Stimulated activated naive CD8-positive, alpha-beta T cell treated with anti-CD3 and anti-CD28 coated beads, Interleukin-15, amount 100 ng/mL, for 72 hours (primary cell): ENCODE results near the gene ESPN.
A peak's percentile ranks its signal among the peaks of the same experiment; 100 is the strongest.

ENCODE experiments used
- ATAC-seq: fragments of 150-1000 bp; cut with Tn5 transposase; 2 replicates; pipeline ENCODE4 v1.10.0; 2021; ENCODE audit warnings: mild to moderate bottlenecking, moderate library complexity
- DNase-seq, 2 donors: peaks; one replicate each; pipeline ENCODE4 v3.0.0; 2021 to 2022
- H3K27ac Mint-ChIP-seq, 2 donors: one replicate each; pipeline ENCODE4 v1.8.0; 2022; ENCODE audit warnings: mild to moderate bottlenecking in 2 of 2, mixed read lengths in 2 of 2, moderate library complexity in 2 of 2
- H3K27me3 Mint-ChIP-seq: one replicate; pipeline ENCODE4 v1.8.0; 2022; ENCODE audit warnings: mixed read lengths
- H3K4me1 Mint-ChIP-seq: one replicate; pipeline ENCODE4 v1.8.0; 2022; ENCODE audit warnings: mild to moderate bottlenecking, mixed read lengths
- H3K4me3 Mint-ChIP-seq, 2 donors: one replicate each; pipeline ENCODE4 v1.8.0; 2022; ENCODE audit warnings: mild to moderate bottlenecking in 2 of 2, mixed read lengths in 2 of 2, moderate library complexity in 1 of 2
- H3K9me3 Mint-ChIP-seq, 2 donors: one replicate each; pipeline ENCODE4 v1.8.0; 2022; ENCODE audit warnings: mixed read lengths in 2 of 2

The ESPN gene

DNA sequence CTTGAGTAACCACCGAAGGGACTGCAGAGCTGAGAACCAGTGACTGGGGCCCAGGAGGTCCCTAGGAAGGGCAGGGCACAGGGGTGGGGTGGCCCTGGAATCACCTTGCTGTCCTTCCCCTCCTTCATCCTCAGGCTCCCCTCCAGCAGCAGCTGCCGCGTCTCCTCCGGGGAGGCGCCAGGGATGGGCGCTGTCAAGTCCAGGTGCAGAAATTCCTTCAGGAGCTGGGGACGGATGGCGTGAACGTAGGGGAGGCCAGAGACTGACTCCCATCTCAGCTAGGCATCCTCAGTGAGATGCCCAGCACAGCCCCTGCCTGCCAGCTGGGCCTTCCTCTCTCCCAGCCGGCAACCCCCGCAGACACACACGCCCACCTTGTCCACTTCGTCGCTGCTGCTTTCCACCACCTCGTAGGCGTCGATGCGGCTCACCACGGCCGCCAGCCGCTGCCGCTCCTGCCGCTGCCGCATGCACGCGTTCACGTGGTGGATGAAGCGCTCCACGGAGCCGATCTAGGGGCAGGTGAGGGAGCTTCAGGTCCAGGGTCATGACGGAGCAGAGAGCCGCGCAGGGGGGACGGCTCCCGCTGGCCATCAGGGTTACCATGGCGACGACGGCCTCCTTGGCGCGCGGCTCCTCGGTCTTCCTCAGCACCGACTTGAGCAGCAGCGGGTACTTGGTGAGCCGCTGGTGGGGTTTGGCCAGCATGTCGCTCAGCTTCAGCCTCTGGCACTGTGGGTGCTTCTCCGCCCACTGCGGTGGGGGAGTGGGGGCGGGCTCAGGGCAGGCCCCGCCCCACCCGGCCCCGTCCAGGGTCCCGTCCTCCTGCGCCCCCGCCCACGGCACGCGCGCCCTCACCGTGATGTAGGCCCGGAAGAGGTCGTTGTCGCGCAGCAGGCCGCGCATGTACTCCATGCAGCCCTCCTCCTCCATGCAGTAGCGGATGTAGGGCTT, 45.8 kb downstream of the ESPN start:
- H3K4me1 Mint-ChIP-seq, result peaks cover 32% of the 10 kb centered on the region
- ATAC-seq, result no peak
- H3K27me3 Mint-ChIP-seq, result peaks cover 4% of the 10 kb centered on the region
- H3K4me3 Mint-ChIP-seq, result no peak overlapping the region
- no peaks in the 10 kb centered on the region for H3K9me3 Mint-ChIP-seq
- H3K27ac Mint-ChIP-seq, result no peak overlapping the region
- DNase-seq, result no peak

- no peak for DNase-seq
- Mint-ChIP-seq H3K4me3 (no peak overlapping the region), H3K27me3 (peaks cover 7% of the 10 kb centered on the region), H3K4me1 (peaks cover 34% of the 10 kb centered on the region), H3K9me3 (no peaks in the 10 kb centered on the region), H3K27ac (no peak overlapping the region)
- ATAC-seq, result no peak
Measured at GRCh38 chr1:6471086-6471969, 46.8 kb downstream of the ESPN start.

- Mint-ChIP-seq H3K9me3 (no peaks in the 10 kb centered on the region), H3K27me3 (peaks cover 7% of the 10 kb centered on the region), H3K27ac (no peak overlapping the region), H3K4me3 (no peak overlapping the region), H3K4me1 (peaks cover 28% of the 10 kb centered on the region)
- ATAC-seq (no peak), DNase-seq (no peak)
Measured at GRCh38 chr1:6471970-6472368, 47.4 kb downstream of the ESPN start.

DNA sequence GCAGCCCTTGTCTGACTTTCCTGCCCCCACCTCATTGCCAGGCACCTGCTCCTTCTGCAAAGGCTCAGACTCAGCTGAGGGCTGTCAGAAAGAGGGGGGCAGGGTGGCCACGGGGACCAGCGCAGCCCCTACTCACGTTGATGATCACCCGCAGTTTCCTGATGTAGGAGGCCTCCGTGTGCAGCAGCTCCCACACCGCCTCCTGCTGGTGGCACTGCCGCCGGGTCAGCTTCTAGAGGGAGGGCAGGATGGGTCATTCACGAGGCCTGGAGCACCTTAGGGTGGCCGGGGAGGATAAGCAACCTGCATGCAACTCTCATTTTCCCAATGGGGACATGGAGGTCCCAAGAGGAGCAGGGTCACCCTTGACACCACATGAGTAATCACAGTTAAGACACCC, 47.8 kb downstream of the ESPN start:
- Mint-ChIP-seq H3K4me1 (peaks cover 24% of the 10 kb centered on the region), H3K9me3 (no peaks in the 10 kb centered on the region), H3K27ac (no peak overlapping the region), H3K4me3 (no peak overlapping the region), H3K27me3 (peaks cover 7% of the 10 kb centered on the region)
- DNase-seq (no peak), ATAC-seq (no peak)

- Mint-ChIP-seq H3K27ac (no peak overlapping the region), H3K4me1 (peaks cover 20% of the 10 kb centered on the region), H3K27me3 (peaks cover 7% of the 10 kb centered on the region), H3K9me3 (no peaks in the 10 kb centered on the region), H3K4me3 (no peak overlapping the region)
- DNase-seq, result no peak
- peak; percentile 4 for ATAC-seq
Measured at GRCh38 chr1:6473156-6473555, 48.6 kb downstream of the ESPN start.

DNA sequence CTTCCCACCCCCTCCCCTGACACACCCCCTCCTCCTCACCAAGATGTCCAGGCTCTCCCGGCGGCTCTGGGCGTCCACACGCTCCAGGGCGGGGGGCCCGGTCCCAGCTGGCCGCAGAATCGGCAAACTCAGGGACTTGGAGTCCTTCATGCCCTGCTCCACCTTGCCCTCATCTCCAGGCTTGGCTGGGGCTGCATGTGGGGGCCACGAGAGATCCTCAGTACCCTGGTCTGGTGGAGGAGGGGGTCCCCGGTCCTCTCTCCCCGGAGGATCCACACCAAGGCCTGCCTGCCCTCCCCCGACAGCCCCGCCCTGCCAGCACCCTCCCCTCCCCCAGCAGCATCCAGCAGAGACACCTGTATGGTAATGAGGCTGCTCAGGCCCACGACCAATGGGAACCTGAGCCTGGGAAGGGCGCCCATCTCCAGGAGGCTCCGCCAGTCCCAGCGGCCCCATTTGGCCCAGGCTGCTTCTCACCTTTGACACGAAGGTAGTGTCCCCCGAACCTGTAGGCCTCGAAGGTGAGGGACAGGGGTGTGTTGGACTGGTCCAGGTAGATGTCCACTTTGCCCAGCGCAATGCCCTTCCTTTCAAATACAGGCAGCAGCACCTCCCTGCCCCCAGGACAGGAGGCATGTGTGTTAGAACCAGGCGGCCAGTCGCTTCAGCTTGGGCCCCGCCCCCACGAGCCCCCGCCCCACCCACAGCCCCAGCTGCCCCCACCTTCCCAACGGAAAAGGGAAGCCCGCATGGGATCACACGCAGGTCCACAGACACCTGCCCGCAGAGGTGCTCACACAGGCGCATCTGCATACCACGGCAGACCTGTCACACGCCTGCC, 49.6 kb downstream of the ESPN start:
- Mint-ChIP-seq H3K4me1 (peaks cover 20% of the 10 kb centered on the region), H3K27me3 (peaks cover 7% of the 10 kb centered on the region), H3K27ac (no peak overlapping the region), H3K4me3 (no peak overlapping the region), H3K9me3 (no peaks in the 10 kb centered on the region)
- no peak for ATAC-seq
- no peak for DNase-seq

DNA sequence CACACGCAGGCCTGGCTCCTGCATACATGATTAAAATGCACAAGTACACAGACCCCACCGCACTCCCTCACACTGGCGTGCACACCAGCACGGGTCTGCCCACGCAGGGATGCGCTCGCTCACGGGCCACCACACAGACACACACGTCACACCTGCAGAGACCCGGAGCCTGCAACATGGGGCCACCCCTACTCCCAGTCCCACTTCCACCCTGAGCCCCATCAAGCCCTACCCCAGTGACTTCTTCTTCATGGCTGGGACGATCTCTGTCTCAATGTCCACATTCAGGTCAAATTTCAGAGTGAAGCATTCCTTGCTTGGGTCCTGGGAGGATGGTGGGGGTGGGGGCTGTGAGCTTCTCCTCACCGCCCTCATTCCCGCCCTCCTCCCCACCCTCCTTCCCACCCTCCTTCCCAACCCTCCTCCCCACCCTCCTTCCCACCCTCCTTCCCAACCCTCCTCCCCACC, 50.3 kb downstream of the ESPN start:
- Mint-ChIP-seq H3K9me3 (no peaks in the 10 kb centered on the region), H3K4me1 (peaks cover 20% of the 10 kb centered on the region), H3K27me3 (peaks cover 7% of the 10 kb centered on the region), H3K27ac (no peak overlapping the region), H3K4me3 (no peak overlapping the region)
- ATAC-seq (peak; percentile 22), DNase-seq (no peak)

GRCh38 chr1:6475381-6476133, 51.0 kb downstream of the ESPN start:
- no peaks in the 10 kb centered on the region for H3K9me3 Mint-ChIP-seq
- ATAC-seq (peak; percentile 77), DNase-seq (peak; percentile 73 to 74)
- peaks cover 7% of the 10 kb centered on the region for H3K27me3 Mint-ChIP-seq
- H3K27ac Mint-ChIP-seq, result peak overlapping the region; percentile 52 to 76
- peaks cover 20% of the 10 kb centered on the region for H3K4me1 Mint-ChIP-seq
- no peak overlapping the region for H3K4me3 Mint-ChIP-seq

GRCh38 chr1:6476483-6476882, 51.9 kb downstream of the ESPN start:
- Mint-ChIP-seq H3K27me3 (peaks cover 7% of the 10 kb centered on the region), H3K4me1 (peaks cover 20% of the 10 kb centered on the region), H3K4me3 (no peak overlapping the region), H3K9me3 (no peaks in the 10 kb centered on the region), H3K27ac (no peak overlapping the region)
- DNase-seq (no peak), ATAC-seq (no peak)

GRCh38 chr1:6477039-6477820, 52.7 kb downstream of the ESPN start:
- Mint-ChIP-seq H3K9me3 (no peaks in the 10 kb centered on the region), H3K4me1 (peaks cover 13% of the 10 kb centered on the region), H3K4me3 (no peak overlapping the region), H3K27me3 (peaks cover 7% of the 10 kb centered on the region), H3K27ac (no peak overlapping the region)
- DNase-seq (no peak), ATAC-seq (no peak)

DNA sequence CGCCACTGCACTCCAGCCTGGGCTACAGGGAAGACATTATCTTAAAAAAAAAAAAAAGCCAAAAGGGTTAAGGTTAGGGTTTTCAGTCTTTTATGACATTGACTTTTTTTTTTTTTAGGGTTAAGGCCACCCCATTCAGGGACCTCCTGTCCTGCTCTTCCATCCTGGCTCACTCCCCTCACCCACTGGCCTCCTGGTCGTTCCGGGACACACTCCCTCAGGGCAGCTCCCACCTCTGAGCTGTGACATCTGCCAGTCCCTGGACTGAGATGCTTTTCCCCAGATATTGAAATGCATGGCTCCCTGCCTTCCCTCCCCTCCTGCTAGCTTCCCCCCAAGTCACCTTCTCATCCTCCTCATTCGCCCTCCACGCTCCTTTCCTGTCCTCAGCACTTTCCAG, 57.2 kb downstream of the ESPN start:
- no peak for ATAC-seq
- DNase-seq, result no peak
- peaks cover 40% of the 10 kb centered on the region for H3K27me3 Mint-ChIP-seq
- H3K27ac Mint-ChIP-seq, result no peak overlapping the region
- no peak overlapping the region for H3K4me3 Mint-ChIP-seq
- H3K4me1 Mint-ChIP-seq, result peaks cover 11% of the 10 kb centered on the region
- H3K9me3 Mint-ChIP-seq, result no peaks in the 10 kb centered on the region

GRCh38 chr1:6483017-6483760, 58.6 kb downstream of the ESPN start:
- Mint-ChIP-seq H3K4me1 (peaks cover 12% of the 10 kb centered on the region), H3K9me3 (no peaks in the 10 kb centered on the region), H3K27me3 (peaks cover 54% of the 10 kb centered on the region), H3K4me3 (no peak overlapping the region), H3K27ac (no peak overlapping the region)
- DNase-seq, result no peak
- no peak for ATAC-seq

DNA sequence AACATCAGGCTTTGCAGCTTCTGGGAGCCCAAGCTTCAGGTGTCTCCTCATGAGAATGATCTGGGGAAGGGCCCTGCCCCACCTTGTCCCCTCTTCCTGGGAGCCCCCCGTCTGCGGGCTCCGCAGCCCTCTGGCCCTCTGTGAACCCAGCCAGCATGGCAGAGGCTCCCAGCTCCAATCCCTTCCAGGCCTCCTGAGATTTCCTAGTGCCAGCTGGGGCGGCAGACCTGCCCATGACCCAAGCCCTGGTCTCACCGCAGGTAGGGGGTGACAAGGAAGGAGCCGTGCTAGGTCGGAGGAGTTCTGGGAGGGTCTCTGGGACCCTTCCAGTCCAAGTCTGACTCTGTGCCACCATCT, 59.2 kb downstream of the ESPN start:
- H3K4me1 Mint-ChIP-seq, result peaks cover 12% of the 10 kb centered on the region
- H3K9me3 Mint-ChIP-seq, result no peaks in the 10 kb centered on the region
- no peak for ATAC-seq
- DNase-seq, result no peak
- H3K27ac Mint-ChIP-seq, result no peak overlapping the region
- no peak overlapping the region for H3K4me3 Mint-ChIP-seq
- peaks cover 57% of the 10 kb centered on the region for H3K27me3 Mint-ChIP-seq

DNA sequence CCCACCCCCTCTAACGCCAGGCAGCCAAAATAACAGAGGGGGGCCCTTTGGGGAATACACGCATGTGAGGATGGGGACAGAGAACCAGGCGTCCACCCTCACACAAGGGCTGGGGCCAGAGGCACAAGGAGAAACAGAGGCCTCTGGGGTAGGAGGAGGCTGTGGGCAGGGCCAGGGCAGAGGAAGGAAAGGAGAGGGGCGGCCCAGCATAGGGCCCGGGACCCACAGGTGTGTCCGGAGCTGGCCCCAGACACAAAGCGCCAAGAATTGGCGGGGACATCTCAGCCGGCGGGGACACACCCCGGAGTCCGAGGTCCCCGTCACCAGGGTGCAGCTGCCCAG, 60.2 kb downstream of the ESPN start:
- peaks cover 13% of the 10 kb centered on the region for H3K4me1 Mint-ChIP-seq
- H3K27me3 Mint-ChIP-seq, result peaks cover 57% of the 10 kb centered on the region
- no peak for DNase-seq
- H3K27ac Mint-ChIP-seq, result no peak overlapping the region
- no peaks in the 10 kb centered on the region for H3K9me3 Mint-ChIP-seq
- peak overlapping the region; percentile 12 to 65 for H3K4me3 Mint-ChIP-seq
- ATAC-seq, result no peak
